HG02642 (cell line): ENCODE measurements around the gene TPST2.
"Not testable (repeated sequence)": the region's sequence is repeated elsewhere in the genome, so short reads cannot be mapped to it uniquely, and the experiment has no call there.

Source experiments
- ATAC-seq: cut with Tn5 transposase; IDR thresholded peaks from one replicate; pipeline ENCODE4 v1.9.1; 2021; ENCODE audit warnings: mild to moderate bottlenecking; ENCODE audit not compliant: unreplicated experiment, poor library complexity

The TPST2 gene

GRCh38 chr22:26589845-26590736 is at the start of gene TPST2:
Gene TPST2 (minus strand): TSS chr22:26590132. CDS start chr22:26541630, 48,502 bp downstream.
- peak; percentile 78 for ATAC-seq

GRCh38 chr22:26636296-26636695 is 46.4 kb upstream of the TPST2 start:
- ATAC-seq = no peak

GRCh38 chr22:26635117-26635516 is 45.2 kb upstream of the TPST2 start:
- ATAC-seq = no peak

- no peak for ATAC-seq
Observed at GRCh38 chr22:26634189-26634588, 44.3 kb upstream of the TPST2 start.

GRCh38 chr22:26632422-26633155 is 42.7 kb upstream of the TPST2 start:
- ATAC-seq = no peak

GRCh38 chr22:26631282-26631681 is 41.4 kb upstream of the TPST2 start:
- ATAC-seq = no peak

- ATAC-seq = no peak
Observed at GRCh38 chr22:26629988-26630761, 40.2 kb upstream of the TPST2 start.

- no peak for ATAC-seq
Observed at GRCh38 chr22:26624803-26625202, 34.9 kb upstream of the TPST2 start.

GRCh38 chr22:26623984-26624383 is 34.1 kb upstream of the TPST2 start:
- ATAC-seq = no peak

GRCh38 chr22:26621663-26622062 is 31.7 kb upstream of the TPST2 start, which contains the start of gene CRYBA4:
Gene CRYBA4 (plus strand): TSS chr22:26621963. CDS start chr22:26622597, 634 bp downstream.
- ATAC-seq = no peak

GRCh38 chr22:26620197-26620596 is 30.3 kb upstream of the TPST2 start:
- ATAC-seq = no peak

- no peak for ATAC-seq
Observed at GRCh38 chr22:26619510-26619909, 29.6 kb upstream of the TPST2 start.

GRCh38 chr22:26618455-26618854 is 28.5 kb upstream of the TPST2 start:
- ATAC-seq = no peak

GRCh38 chr22:26617271-26618199 is 27.6 kb upstream of the TPST2 start, which contains the start of gene CRYBB1:
Gene CRYBB1 (minus strand): TSS chr22:26618027. CDS start chr22:26616319, 1,708 bp downstream.
- no peak for ATAC-seq

GRCh38 chr22:26616650-26617049 is 26.7 kb upstream of the TPST2 start:
- ATAC-seq = no peak

GRCh38 chr22:26615830-26616435 is 26.0 kb upstream of the TPST2 start:
- no peak for ATAC-seq

GRCh38 chr22:26615149-26615548 is 25.2 kb upstream of the TPST2 start:
- ATAC-seq = no peak

GRCh38 chr22:26614322-26614721 is 24.4 kb upstream of the TPST2 start:
- ATAC-seq = no peak

GRCh38 chr22:26613753-26614152 is 23.8 kb upstream of the TPST2 start:
- ATAC-seq = not testable (repeated sequence)
